H1 (cell line): Measurements from ENCODE around the gene GNG11. TPM values are rescaled to one million over a fixed set of nuclear protein-coding genes. Genes with fewer than 3 reads are reported as not detected.

Experiments
- CTCF ChIA-PET: fragments of 300-600 bp; sonication (Branson Sonifier 250); formaldehyde crosslinking; loops from one replicate; lab custom pipeline; 2021; ENCODE audit not compliant: partially characterized antibody; lab: Charles Lee
- POLR2A ChIA-PET: fragments of 300-600 bp; sonication (Branson Sonifier 250); formaldehyde crosslinking; loops from one replicate; lab custom pipeline; 2021; ENCODE audit warnings: inconsistent platforms; ENCODE audit not compliant: partially characterized antibody; lab: Charles Lee
- DNase-seq, 2 experiments: peaks; one replicate each; pipeline versions ENCODE4 v3.0.0 to v3.0.0-alpha.2; 2010 to 2022; ENCODE audit warnings: low spot score in 2 of 2, low read depth in 1 of 2, mixed read lengths in 1 of 2
- FAIRE-seq: peaks from 2 replicates; lab custom pipeline; 2011; peaks lifted over from hg19 to GRCh38; lab: Jason Lieb, UNC
- H2AFZ ChIP-seq: 2 replicates; pipeline ENCODE4 v1.8.1; 2012; ENCODE audit warnings: low read length, inconsistent platforms
- H2AK5ac ChIP-seq: 2 replicates; pipeline ENCODE4 v1.6.1; 2013; ENCODE audit warnings: low read depth, low read length
- H2BK120ac ChIP-seq: replicated peaks from 2 replicates; pipeline ENCODE3; 2013; ENCODE audit warnings: low read depth, low read length, inconsistent platforms
- H2BK12ac ChIP-seq: 2 replicates; pipeline ENCODE4 v1.6.1; 2013; ENCODE audit warnings: low read depth, low read length
- H2BK15ac ChIP-seq: 2 replicates; pipeline ENCODE4 v1.6.1; 2013; ENCODE audit warnings: low read length
- H2BK20ac ChIP-seq: 2 replicates; pipeline ENCODE4 v1.6.1; 2013; ENCODE audit warnings: low read length
- H2BK5ac ChIP-seq: 2 replicates; pipeline ENCODE4 v1.6.1; 2013; ENCODE audit warnings: low read depth, low read length
- H3K14ac ChIP-seq: 2 replicates; pipeline ENCODE4 v1.6.1; 2013; ENCODE audit warnings: inconsistent platforms; ENCODE audit not compliant: insufficient read length
- H3K18ac ChIP-seq: 2 replicates; pipeline ENCODE4 v1.6.1; 2013; ENCODE audit warnings: low read length; ENCODE audit errors: extremely low read depth
- H3K23ac ChIP-seq: 2 replicates; pipeline ENCODE4 v1.6.1; 2013; ENCODE audit warnings: inconsistent platforms; ENCODE audit not compliant: insufficient read length
- H3K23me2 ChIP-seq: 2 replicates; pipeline ENCODE4 v1.6.1; 2013; ENCODE audit warnings: low read depth, low read length
- H3K27ac ChIP-seq: 2 replicates; pipeline ENCODE4 v1.6.1; 2011; ENCODE audit warnings: low read depth, low read length, inconsistent platforms
- H3K27me3 ChIP-seq, 4 experiments: replicated peaks in 1 of 4; 1 replicate in 1 of 4; 2 replicates in 3 of 4; pipeline versions ENCODE4 v1.6.1 to v1.8.1; 2011 to 2013; ENCODE audit warnings: low read length in 3 of 4, mild to moderate bottlenecking in 3 of 4, inconsistent platforms in 2 of 4, mixed read lengths in 2 of 4, moderate library complexity in 1 of 4; ENCODE audit not compliant: control insufficient read depth in 3 of 4, insufficient read depth in 3 of 4; ENCODE audit errors: extremely low read depth in 1 of 4
- H3K36me3 ChIP-seq, 4 experiments: 2 replicates each; pipeline versions ENCODE4 v1.6.1 to v1.8.1; 2011 to 2013; ENCODE audit warnings: mild to moderate bottlenecking in 4 of 4, low read length in 3 of 4, moderate library complexity in 2 of 4, control low read depth in 1 of 4, inconsistent platforms in 1 of 4; ENCODE audit not compliant: insufficient read depth in 4 of 4, control insufficient read depth in 2 of 4
- H3K4ac ChIP-seq: replicated peaks from 2 replicates; pipeline ENCODE3; 2013; ENCODE audit warnings: low read length, low read depth, mixed read lengths, inconsistent platforms; ENCODE audit not compliant: insufficient read length
- H3K4me1 ChIP-seq, 4 experiments: replicated peaks in 1 of 4; 1 replicate in 1 of 4; 2 replicates in 3 of 4; pipeline versions ENCODE4 v1.6.1 to v1.8.1; 2011 to 2013; ENCODE audit warnings: low read length in 3 of 4, inconsistent platforms in 2 of 4, mixed read lengths in 1 of 4; ENCODE audit not compliant: insufficient read depth in 4 of 4, control insufficient read depth in 3 of 4
- H3K4me2 ChIP-seq, 2 experiments: 2 replicates each; pipeline versions ENCODE4 v1.6.1 to v1.8.1; 2011 to 2013; ENCODE audit warnings: low read depth in 2 of 2, low read length in 2 of 2, control low read depth in 1 of 2, inconsistent platforms in 1 of 2, mild to moderate bottlenecking in 1 of 2; ENCODE audit not compliant: insufficient read depth in 1 of 2
- H3K4me3 ChIP-seq, 4 experiments: fragments of 200-600, 300-600 bp in 1 of 4; sonication (generic), shearing (Covaris generic), sonication (Bioruptor Twin) in 1 of 4; 2 replicates each; pipeline versions ENCODE4 v1.5.1 to v1.8.1; 2011 to 2016; ENCODE audit warnings: low read length in 4 of 4, low read depth in 3 of 4, control low read depth in 2 of 4, inconsistent platforms in 2 of 4, mild to moderate bottlenecking in 2 of 4, mixed read lengths in 1 of 4, moderate library complexity in 1 of 4; ENCODE audit not compliant: insufficient read depth in 2 of 4; ENCODE audit errors: extremely low read depth in 1 of 4
- H3K56ac ChIP-seq: replicated peaks from 2 replicates; pipeline ENCODE3; 2013; ENCODE audit warnings: low read depth, mild to moderate bottlenecking, mixed read lengths, low read length, inconsistent platforms; ENCODE audit not compliant: insufficient read length
- H3K79me1 ChIP-seq: 2 replicates; pipeline ENCODE4 v1.6.1; 2013; ENCODE audit warnings: low read depth, low read length, control low read depth
- H3K79me2 ChIP-seq, 2 experiments: 2 replicates each; pipeline versions ENCODE4 v1.6.1 to v1.8.1; 2012 to 2013; ENCODE audit warnings: low read length in 2 of 2, mild to moderate bottlenecking in 2 of 2, inconsistent platforms in 1 of 2; ENCODE audit not compliant: insufficient read depth in 2 of 2, control insufficient read depth in 1 of 2
- H3K9ac ChIP-seq, 4 experiments: replicated peaks in 1 of 4; 1 replicate in 1 of 4; 2 replicates in 3 of 4; pipeline versions ENCODE4 v1.6.1 to v1.8.1; 2011 to 2013; ENCODE audit warnings: low read depth in 3 of 4, low read length in 3 of 4, control low read depth in 2 of 4, mild to moderate bottlenecking in 2 of 4, moderate library complexity in 2 of 4, inconsistent platforms in 1 of 4; ENCODE audit errors: extremely low read depth in 1 of 4
- H3K9me3 ChIP-seq, 2 experiments: 2 replicates each; pipeline versions ENCODE4 v1.6.1 to v1.8.1; 2012 to 2013; ENCODE audit warnings: mild to moderate bottlenecking in 2 of 2, moderate library complexity in 2 of 2, control low read depth in 1 of 2, inconsistent platforms in 1 of 2, low read depth in 1 of 2, low read length in 1 of 2, mixed read lengths in 1 of 2; ENCODE audit not compliant: insufficient read depth in 2 of 2
- H4K20me1 ChIP-seq, 2 experiments: replicated peaks in 1 of 2; 2 replicates each; pipeline versions ENCODE3 to v1.8.1; 2011 to 2013; ENCODE audit warnings: inconsistent platforms in 2 of 2, low read length in 2 of 2, mild to moderate bottlenecking in 1 of 2; ENCODE audit not compliant: insufficient read depth in 2 of 2, control insufficient read depth in 1 of 2
- H4K5ac ChIP-seq: 2 replicates; pipeline ENCODE4 v1.6.1; 2013; ENCODE audit warnings: low read length, low read depth, mixed read lengths, inconsistent platforms; ENCODE audit not compliant: insufficient read length
- H4K8ac ChIP-seq: 2 replicates; pipeline ENCODE4 v1.8.0; 2013; ENCODE audit warnings: mild to moderate bottlenecking, moderate library complexity, low read length, inconsistent platforms; ENCODE audit not compliant: insufficient read depth; ENCODE audit errors: extremely low read depth
- H4K91ac ChIP-seq: replicated peaks from 2 replicates; pipeline ENCODE3; 2013; ENCODE audit warnings: low read length, mixed read lengths, inconsistent platforms; ENCODE audit not compliant: insufficient read length
- POLR2AphosphoS5 ChIP-seq: IDR thresholded peaks from 2 replicates; pipeline ENCODE4 v1.6.1; 2011; ENCODE audit warnings: low read depth, low read length
- RAD21 ChIP-seq, 2 experiments: IDR thresholded peaks in 1 of 2; conservative IDR thresholded peaks in 1 of 2; 2 replicates each; pipeline ENCODE4 v1.6.1; 2011; ENCODE audit warnings: low read depth in 2 of 2, low read length in 2 of 2, improper control_type of control experiment in 1 of 2, inconsistent platforms in 1 of 2, mild to moderate bottlenecking in 1 of 2, moderate library complexity in 1 of 2
- SP1 ChIP-seq: IDR thresholded peaks from 2 replicates; pipeline ENCODE4 v1.6.1; 2011; ENCODE audit warnings: low read depth, low read length
- SP2 ChIP-seq: IDR thresholded peaks from 2 replicates; pipeline ENCODE4 v1.6.1; 2012; ENCODE audit warnings: mild to moderate bottlenecking, low read length, inconsistent platforms
- TBP ChIP-seq: IDR thresholded peaks from 2 replicates; pipeline ENCODE4 v1.6.1; 2011; ENCODE audit warnings: low read depth, low read length, improper control_type of control experiment
- WGBS, 2 experiments: shearing (Covaris generic) in 1 of 2; methylation state at CpG; one replicate each; pipeline versions ENCODE4 v1.1.6 to v1.1.7; 2013 to 2015; ENCODE audit warnings: low lambda C conversion rate in 2 of 2, mixed read lengths in 2 of 2, inconsistent platforms in 1 of 2, low coverage in 1 of 2, missing lambda C conversion rate in 1 of 2; ENCODE audit not compliant: insufficient replicate concordance in 2 of 2, insufficient coverage in 1 of 2, insufficient read length in 1 of 2; ENCODE audit errors: extremely low coverage in 1 of 2, missing lambda C conversion rate in 1 of 2; 5-methylcytosine and 5-hydroxymethylcytosine counted together
- polyA plus RNA-seq, 7 experiments: library from polyadenylated mRNA; depleted of rRNA in 3 of 7; stranded (reverse) in 5 of 7; unstranded in 2 of 7; fragments of >200 nt in 5 of 7; fragments of 200-250 nt in 2 of 7; gene quantifications; 1 replicate in 5 of 7; 2 replicates in 1 of 7; 4 replicates in 1 of 7; pipeline versions ENCODE4 v1.2.1 to v1.2.3, GENCODE V29; 2011 to 2013; ENCODE audit warnings: missing spikeins in 2 of 7, mixed read lengths in 2 of 7
- total RNA-seq: library from RNA; stranded (reverse); fragmentation: NEBNext Ultra II Directional; extraction: Animal tissue kit (Norgen Biotek cat#: 25700); gene quantifications from 2 replicates; pipeline ENCODE4 v1.2.1, GENCODE V29; 2021
- TF ChIP-seq, protein P1 (sequence below): IDR thresholded peaks from 2 replicates; pipeline ENCODE4 v1.6.1; 2012; ENCODE audit warnings: inconsistent platforms

The GNG11 gene
- total and polyA plus RNA-seq, 2 of the 8 experiments (the other 6 are each of a cell fraction or from before 2014, with no cell fraction given), result 0.38 to 1.3 TPM

DNA sequence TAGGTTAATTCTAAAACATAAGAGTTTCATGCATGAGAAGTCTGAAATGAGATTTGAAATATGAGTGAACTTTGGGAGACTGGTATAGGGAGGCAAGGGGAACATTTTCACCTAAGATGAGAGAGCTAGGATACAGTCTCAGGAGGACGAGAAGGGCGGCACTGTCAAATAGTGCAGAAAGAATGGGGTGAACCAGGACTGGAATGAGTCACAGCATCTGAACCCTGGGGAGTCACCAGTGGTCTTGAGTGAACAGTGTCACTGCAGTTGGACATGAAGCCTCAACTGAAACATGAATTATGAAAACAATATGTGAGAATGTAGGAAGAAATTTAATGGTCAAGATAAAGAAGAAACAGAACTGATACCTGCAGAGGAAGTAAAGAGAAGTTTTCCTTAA, 33.8 kb downstream of the GNG11 start:
- H2BK15ac ChIP-seq, result no peak overlapping the region
- POLR2A ChIA-PET, result no interaction called here

More for the DNA sequence above, 33.8 kb downstream of the GNG11 start:
- no peak overlapping the region for H3K18ac ChIP-seq
- H2BK20ac ChIP-seq, result no peak overlapping the region
- CTCF ChIA-PET, result no interaction called here
- no peak overlapping the region for H3K9ac ChIP-seq
- H2BK120ac ChIP-seq, result no peak overlapping the region
- FAIRE-seq (no peak), DNase-seq (no peak)
- no peaks in the 10 kb centered on the region for H3K36me3 ChIP-seq
- no peak overlapping the region for H3K4me3 ChIP-seq
- H4K20me1 ChIP-seq, result no peaks in the 10 kb centered on the region
- no peak overlapping the region for H3K56ac ChIP-seq
- H3K27me3 ChIP-seq, result peaks cover 0 to 1% (median 0%) of the 10 kb centered on the region in 4 experiments; a peak in 1 of 7 replicates
- no peaks in the 10 kb centered on the region for H3K23me2 ChIP-seq
- H2AFZ ChIP-seq, result no peak overlapping the region
- 85% methylated on average over 2 of the region's 2 CpGs; no CpG with 5 or more reads in 1 of the 2 experiments for WGBS, 2 experiments
- H3K4me1 ChIP-seq, result no peaks in the 10 kb centered on the region
- no peaks in the 10 kb centered on the region for H3K9me3 ChIP-seq
- H3K79me2 ChIP-seq, result no peaks in the 10 kb centered on the region
- no peak overlapping the region for H2AK5ac ChIP-seq
- no peak overlapping the region for H2BK12ac ChIP-seq
- no peaks in the 10 kb centered on the region for H3K79me1 ChIP-seq
- H3K14ac ChIP-seq, result no peak overlapping the region
- no peak overlapping the region for H3K27ac ChIP-seq
- no peak overlapping the region for H4K5ac ChIP-seq
- TF ChIP-seq RAD21 (IDR thresholded peaks at IDR 0.05 in 1 of 2, conservative IDR thresholded peaks at IDR 0.05 in 1 of 2; ENCODE audit: low read depth in 2 of 2, low read length in 2 of 2), result no peak
- no peak for TF ChIP-seq SP1
- TF ChIP-seq, protein P1, sequence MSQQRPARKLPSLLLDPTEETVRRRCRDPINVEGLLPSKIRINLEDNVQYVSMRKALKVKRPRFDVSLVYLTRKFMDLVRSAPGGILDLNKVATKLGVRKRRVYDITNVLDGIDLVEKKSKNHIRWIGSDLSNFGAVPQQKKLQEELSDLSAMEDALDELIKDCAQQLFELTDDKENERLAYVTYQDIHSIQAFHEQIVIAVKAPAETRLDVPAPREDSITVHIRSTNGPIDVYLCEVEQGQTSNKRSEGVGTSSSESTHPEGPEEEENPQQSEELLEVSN, result no peak
- no peak for TF ChIP-seq SP2
- TF ChIP-seq POLR2AphosphoS5, result no peak
- TF ChIP-seq TBP, result no peak
- TF ChIP-seq, all 59 proteins: peak for 0
- Histone ChIP-seq H2BK5ac (no peak overlapping the region), H3K4ac (no peak overlapping the region), H4K8ac (no peak overlapping the region), H3K23ac (no peak overlapping the region), H4K91ac (no peak overlapping the region), H3K4me2 (no peak overlapping the region)
